Activated CD8-positive, alpha-beta memory T cell treated with anti-CD3 and anti-CD28 coated beads for 36 hours (primary cell): Measurements from ENCODE around the gene FAM227B. TPM values are rescaled to one million over a fixed set of nuclear protein-coding genes. Genes with fewer than 3 reads are reported as not detected.
"Not testable (repeated sequence)": the region's sequence is repeated elsewhere in the genome, so short reads cannot be mapped to it uniquely, and the experiment has no call there.

ENCODE experiments used
- CTCF ChIA-PET: fragments of 350-600 bp; sonication (Branson Sonifier 250); formaldehyde crosslinking; loops from one replicate; lab custom pipeline; 2021; ENCODE audit warnings: antibody characterized with exemption; lab: Charles Lee
- POLR2A ChIA-PET: fragments of 350-600 bp; sonication (Branson Sonifier 250); formaldehyde crosslinking; loops from one replicate; lab custom pipeline; 2021; ENCODE audit warnings: antibody characterized with exemption; lab: Charles Lee
- total RNA-seq, 2 experiments: library from RNA; stranded (reverse); gene quantifications; one replicate each; pipeline ENCODE4 v1.2.3, GENCODE V29; 2021

FAM227B gene
- total RNA-seq, 2 experiments from 2014 or later, result 3.0 to 3.8 TPM

GRCh38 chr15:49620199-49620598 lies 419 bp downstream of the FAM227B start:
- CTCF ChIA-PET, result no interaction called here

DNA sequence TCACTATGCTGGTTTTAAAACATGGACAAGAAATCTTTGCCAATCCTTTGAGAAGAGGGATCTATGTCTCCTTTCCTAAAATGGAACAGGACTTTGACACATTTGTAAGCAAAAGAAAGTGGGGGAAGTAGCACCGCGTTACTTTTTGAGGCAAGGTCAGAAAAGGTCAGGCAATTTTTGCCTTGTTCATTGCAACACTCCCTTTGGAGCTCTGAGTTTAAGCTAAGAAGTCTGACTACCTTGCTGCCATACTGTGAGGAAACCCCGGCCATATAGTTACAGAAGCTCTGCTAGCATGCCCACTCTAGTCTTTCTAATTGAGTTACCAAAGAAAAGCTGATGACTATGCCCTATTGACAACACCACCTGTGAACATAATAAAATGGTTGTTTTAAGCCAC lies 1.4 kb downstream of the FAM227B start:
- POLR2A ChIA-PET, result no interaction called here
- CTCF ChIA-PET, result no interaction called here

More at GRCh38 chr15:49620199-49620598, 419 bp downstream of the FAM227B start:
- POLR2A ChIA-PET, result no interaction called here

DNA sequence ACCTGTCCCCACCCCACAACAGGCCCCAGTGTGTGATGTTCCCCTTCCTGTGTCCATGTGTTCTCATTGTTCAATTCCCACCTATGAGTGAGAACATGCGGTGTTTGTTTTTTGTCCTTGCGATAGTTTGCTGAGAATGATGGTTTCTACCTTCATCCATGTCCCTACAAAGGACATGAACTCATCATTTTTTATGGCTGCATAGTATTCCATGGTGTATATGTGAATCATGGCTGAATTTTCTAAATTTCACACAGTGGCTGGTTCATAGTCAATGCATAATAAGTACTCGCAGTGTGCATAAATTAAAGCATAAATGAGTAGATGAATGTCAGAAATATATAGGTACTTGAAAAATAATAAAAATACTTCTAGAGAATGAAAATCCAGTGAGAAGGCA lies 8.4 kb downstream of the FAM227B start:
- POLR2A ChIA-PET, CTCF ChIA-PET: not testable (repeated sequence)

GRCh38 chr15:49610157-49610918 lies 10.3 kb downstream of the FAM227B start:
- CTCF ChIA-PET, result no interaction called here
- POLR2A ChIA-PET, result no interaction called here

DNA sequence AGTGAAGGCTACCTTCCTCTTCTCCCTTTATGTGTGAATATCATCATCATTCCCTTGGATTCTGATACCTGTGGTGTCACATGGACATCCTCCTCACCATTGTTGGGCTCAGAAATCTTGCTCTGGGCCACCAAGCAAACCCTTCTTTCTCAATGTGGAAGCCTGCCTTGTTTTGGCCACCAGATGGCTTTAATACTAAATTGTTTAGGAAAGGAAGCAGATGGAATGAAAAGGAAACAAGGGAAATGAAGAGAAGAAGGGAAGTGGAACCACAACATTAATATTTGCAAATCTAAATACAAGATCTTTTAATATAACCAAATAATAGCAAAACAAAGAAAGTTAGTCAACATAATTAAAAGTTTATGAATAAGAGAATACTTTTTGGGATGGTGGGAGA lies 14.0 kb downstream of the FAM227B start:
- CTCF ChIA-PET, result no interaction called here
- POLR2A ChIA-PET, result no interaction called here

- POLR2A ChIA-PET, result no interaction called here
- CTCF ChIA-PET, result no interaction called here
These were observed 15.0 kb downstream of the FAM227B start for GRCh38 chr15:49605588-49605987.

GRCh38 chr15:49604625-49605409 lies 15.8 kb downstream of the FAM227B start:
- ChIA-PET CTCF (no interaction called here), POLR2A (no interaction called here)

DNA sequence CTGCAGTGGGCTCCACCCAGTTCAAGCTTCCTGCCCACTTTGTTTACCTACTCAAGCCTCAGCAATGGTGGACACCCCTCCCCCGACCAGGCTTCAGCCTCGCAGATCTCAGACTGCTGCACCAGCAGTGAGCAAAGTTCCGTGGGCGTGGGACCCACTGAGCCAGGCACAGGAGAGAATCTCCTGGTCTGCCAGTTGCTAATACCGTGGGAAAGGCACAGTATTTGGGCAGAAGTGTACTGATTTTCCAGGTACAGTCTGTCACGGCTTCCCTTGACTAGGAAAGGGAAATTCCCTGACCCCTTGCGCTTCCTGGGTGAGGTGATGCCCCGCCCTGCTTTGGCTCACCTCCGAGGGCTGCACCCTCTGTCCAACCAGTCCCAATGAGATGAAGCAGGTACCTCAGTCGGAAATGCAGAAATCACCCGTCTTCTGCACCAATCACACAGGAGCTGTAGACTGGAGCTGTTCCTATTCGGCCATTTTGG lies 27.7 kb downstream of the FAM227B start:
- POLR2A ChIA-PET, CTCF ChIA-PET: not testable (repeated sequence)

DNA sequence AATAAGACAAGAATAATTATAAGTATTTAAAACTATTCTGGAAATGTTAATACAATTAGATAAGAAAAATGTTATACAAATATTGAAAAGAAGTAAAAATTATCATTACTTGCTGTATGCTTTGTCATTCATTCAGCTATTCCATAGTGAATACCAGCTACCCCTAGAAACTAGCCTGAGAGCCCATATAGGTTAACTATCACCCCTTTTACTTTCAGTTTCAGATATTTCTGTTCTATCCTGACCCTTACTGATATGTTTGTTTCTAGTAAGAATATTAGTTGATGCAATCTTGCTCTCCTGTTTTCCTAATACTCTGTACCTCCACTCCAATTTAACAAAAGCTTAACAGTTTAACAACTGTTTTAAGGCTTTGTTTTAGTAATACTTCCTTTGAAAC lies 31.6 kb downstream of the FAM227B start:
- ChIA-PET CTCF (interaction anchor here (1.2 kb wide), 1 partner anchor 73 kb away, joined by 3 read pairs; no protein-coding TSS in a partner anchor), POLR2A (no interaction called here)

DNA sequence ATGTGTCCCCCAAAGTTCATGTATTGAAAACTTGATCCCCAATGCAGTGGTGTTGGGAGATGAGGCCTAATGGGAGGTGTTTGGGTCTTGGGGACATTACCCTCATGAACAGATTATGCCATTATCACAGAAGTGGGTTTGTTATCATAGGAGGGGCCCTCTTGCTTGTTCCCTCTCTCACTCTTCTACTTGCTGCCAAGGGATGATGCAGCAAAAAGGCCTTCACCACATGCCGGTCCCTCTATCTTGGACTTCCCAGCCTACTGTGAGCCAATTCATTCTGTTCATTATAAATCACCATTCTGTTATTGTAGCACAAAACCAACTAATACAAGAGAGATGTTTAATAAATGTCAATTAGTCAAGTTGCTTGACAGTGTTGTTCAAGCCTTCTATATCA lies 47.2 kb downstream of the FAM227B start:
- ChIA-PET POLR2A (no interaction called here), CTCF (no interaction called here)

DNA sequence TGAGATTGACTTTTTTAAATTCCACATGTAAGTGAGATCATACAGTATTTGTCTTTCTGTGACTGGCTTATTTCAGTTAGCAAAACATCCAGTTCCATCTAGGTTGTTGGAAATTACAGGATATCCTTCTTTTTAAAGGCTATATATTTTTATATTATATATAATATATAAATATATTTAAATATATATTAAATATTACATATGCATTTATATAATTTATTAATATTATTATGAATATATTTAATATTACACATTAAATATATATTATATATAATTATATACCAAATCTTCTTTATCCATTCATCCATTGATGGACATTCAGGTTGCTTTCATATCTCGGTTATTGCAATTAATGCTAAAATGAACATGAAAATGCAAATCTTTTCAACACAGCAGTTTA lies 49.9 kb downstream of the FAM227B start:
- ChIA-PET POLR2A (no interaction called here), CTCF (no interaction called here)

GRCh38 chr15:49570174-49570573 lies 50.4 kb downstream of the FAM227B start:
- POLR2A ChIA-PET, result no interaction called here
- CTCF ChIA-PET, result no interaction called here

DNA sequence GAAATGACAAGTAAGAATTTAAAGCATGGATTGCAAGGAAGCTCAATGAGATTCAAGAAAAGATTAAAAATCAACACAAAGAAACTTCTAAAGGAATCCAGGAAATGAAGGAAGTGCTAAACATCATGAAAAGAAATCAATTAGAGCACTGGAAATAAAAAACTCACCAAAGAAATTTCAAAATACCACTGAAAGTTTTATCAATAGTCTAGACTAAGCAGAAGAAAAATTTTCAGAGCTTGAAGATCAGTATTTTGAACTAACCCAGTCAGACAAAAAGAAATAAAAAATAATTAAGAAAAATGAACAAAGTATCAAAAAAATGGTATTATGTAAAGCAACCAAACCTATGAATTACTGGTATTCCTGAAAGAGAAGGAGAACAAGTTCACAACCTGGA lies 60.6 kb downstream of the FAM227B start:
- ChIA-PET POLR2A (no interaction called here), CTCF (no interaction called here)

- POLR2A ChIA-PET, result no interaction called here
- CTCF ChIA-PET, result no interaction called here
These were observed 61.7 kb downstream of the FAM227B start for GRCh38 chr15:49558929-49559328.

DNA sequence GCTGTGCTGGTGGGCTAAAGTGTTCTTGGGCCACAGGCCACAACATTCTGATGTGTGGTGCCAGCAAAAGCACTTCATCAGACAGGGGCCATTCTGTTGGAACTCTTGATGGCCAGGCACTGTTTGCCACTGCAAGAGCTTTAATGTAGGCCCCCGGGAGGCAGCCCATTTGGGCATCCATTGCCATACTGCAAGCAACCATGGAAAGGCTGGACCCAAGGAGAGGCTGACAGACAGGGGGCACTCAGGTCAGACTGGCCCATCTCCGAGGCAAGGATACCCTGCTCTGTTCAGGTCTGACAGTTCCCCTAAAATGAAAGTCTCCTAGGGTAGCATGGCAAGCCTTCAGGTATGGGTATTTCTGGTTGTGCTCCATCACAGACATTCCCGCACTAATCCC lies 64.2 kb downstream of the FAM227B start:
- ChIA-PET POLR2A (no interaction called here), CTCF (no interaction called here)

- POLR2A ChIA-PET, CTCF ChIA-PET: not testable (repeated sequence)
These were observed 70.3 kb downstream of the FAM227B start for GRCh38 chr15:49550342-49550741.

DNA sequence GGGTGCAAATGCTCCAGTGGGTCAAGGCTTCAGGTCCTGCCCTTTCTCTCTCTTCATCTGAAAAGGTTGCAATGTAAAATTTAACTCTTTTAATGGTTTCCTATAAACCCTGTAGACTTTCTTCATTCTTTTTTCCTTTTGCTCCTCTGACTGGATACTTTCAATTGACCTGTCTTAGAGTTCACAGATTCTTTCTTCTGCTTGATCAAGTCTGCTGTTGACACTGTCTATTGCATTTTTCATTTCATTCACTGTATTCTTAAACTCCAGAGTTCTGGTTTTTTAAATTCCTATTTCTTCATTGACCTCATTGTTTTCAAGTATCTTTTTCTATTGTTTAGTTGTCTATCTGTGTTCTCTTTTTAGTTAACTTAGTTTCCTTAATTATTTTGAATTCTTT lies 82.1 kb downstream of the FAM227B start:
- CTCF ChIA-PET, result no interaction called here

GRCh38 chr15:49530092-49530491 lies 90.5 kb downstream of the FAM227B start:
- ChIA-PET POLR2A (no interaction called here), CTCF (no interaction called here)

More for the DNA sequence above, 82.1 kb downstream of the FAM227B start:
- POLR2A ChIA-PET, result no interaction called here

DNA sequence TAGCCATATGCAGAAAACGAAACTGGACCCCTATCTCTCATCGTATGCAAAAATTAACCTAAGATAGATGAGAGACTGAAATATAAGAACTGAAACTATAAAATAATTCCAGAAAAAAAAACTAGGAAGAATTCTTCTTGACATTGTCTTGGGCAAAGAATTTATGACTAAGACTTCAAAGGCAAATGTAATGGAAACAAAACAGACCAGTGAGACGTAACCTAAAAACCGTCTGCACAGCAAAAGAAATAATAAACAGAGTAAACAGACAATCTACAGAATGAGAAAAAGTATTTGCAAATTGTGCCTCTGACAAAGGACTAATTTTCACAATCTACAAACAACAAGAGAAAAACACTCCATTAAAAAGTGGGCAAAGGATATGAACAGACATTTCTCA lies 92.3 kb downstream of the FAM227B start:
- ChIA-PET POLR2A (no interaction called here), CTCF (no interaction called here)

DNA sequence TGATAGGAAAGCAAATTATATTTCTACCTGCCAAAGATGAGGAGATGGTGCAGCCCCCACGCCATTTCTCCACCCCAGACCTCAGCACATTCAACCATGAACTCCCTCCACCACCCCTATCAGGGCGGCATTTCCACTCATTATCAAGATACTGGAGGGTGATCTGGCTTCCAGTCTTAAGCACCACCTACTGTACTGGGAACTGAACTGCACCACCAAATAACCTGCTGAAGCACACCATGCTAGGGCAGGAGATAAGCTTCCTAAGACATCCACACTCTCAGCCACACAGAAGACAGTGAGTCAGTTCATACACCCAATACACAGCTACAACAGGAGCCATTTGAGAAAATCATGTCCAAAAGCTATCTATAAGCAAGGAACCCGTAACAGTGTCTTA lies 98.8 kb downstream of the FAM227B start:
- ChIA-PET POLR2A (no interaction called here), CTCF (no interaction called here)

DNA sequence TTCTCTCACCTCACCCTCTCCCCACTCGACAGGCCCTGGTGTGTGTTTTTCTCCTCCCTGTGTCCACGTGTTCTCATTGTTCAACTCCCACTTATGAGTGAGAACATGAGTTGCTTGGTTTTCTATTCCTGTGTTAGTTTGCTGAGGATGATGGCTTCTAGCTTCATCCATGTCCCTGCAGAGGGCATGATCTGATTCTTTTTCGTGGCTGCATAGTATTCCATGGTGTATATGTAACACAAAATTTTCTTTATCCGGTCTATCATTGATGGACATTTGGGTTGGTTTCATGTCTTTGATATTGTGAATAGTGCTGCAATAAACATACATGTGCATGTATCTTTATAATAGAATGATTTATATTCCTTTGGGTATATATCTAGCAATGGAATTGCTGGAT lies 107.9 kb downstream of the FAM227B start:
- CTCF ChIA-PET, POLR2A ChIA-PET: not testable (repeated sequence)
